OCI-LY7 (cell line): ENCODE measurements around the gene COMP. TPM values are rescaled to one million over a fixed set of nuclear protein-coding genes. Genes with fewer than 3 reads are reported as not detected.

Source experiments
- BruUV-seq: library from RNA; stranded (reverse); fragments of 400-500 nt; replicated peaks from 2 replicates; lab custom pipeline; 2021; lab: Mats Ljungman, UMichigan
- CTCF ChIA-PET: fragments of 300-600 bp; sonication (Branson Sonifier 250); formaldehyde crosslinking; loops from one replicate; lab custom pipeline; 2022; ENCODE audit warnings: antibody characterized with exemption; ENCODE audit not compliant: unreplicated experiment; lab: Charles Lee
- POLR2A ChIA-PET: fragments of 300-600 bp; sonication (Branson Sonifier 250); formaldehyde crosslinking; loops from one replicate; lab custom pipeline; 2022; ENCODE audit warnings: antibody characterized with exemption; lab: Charles Lee
- DNase-seq: peaks from one replicate; pipeline ENCODE4 v3.0.0-alpha.2; 2015; ENCODE audit warnings: low spot score
- H2AFZ ChIP-seq: fragments of 200-600 bp; sonication (generic), shearing (Covaris generic); 2 replicates; pipeline ENCODE4 v1.6.1; 2014; ENCODE audit warnings: mild to moderate bottlenecking, antibody characterized with exemption, low read length, moderate library complexity
- H3K27ac ChIP-seq: fragments of 200-600 bp; sonication (generic); 2 replicates; pipeline ENCODE4 v1.5.1; 2014; ENCODE audit warnings: mixed run types, low read depth, mild to moderate bottlenecking, moderate library complexity, low read length, inconsistent platforms; ENCODE audit not compliant: poor library complexity, severe bottlenecking
- H3K36me3 ChIP-seq: fragments of 200-600 bp; sonication (generic); 2 replicates; pipeline ENCODE4 v1.6.1; 2014; ENCODE audit warnings: mild to moderate bottlenecking, antibody characterized with exemption, low read length, moderate library complexity, mixed read lengths; ENCODE audit not compliant: insufficient read depth
- H3K4me1 ChIP-seq: fragments of 200-600 bp; sonication (generic); 2 replicates; pipeline ENCODE4 v1.5.1; 2014; ENCODE audit warnings: mild to moderate bottlenecking, low read length; ENCODE audit not compliant: insufficient read depth, poor library complexity, severe bottlenecking
- H3K4me2 ChIP-seq: fragments of 200-600 bp; sonication (generic); 2 replicates; pipeline ENCODE4 v1.6.1; 2014; ENCODE audit warnings: mild to moderate bottlenecking, low read length
- H3K4me3 ChIP-seq: fragments of 200-600 bp; sonication (generic); 2 replicates; pipeline ENCODE4 v1.5.1; 2014; ENCODE audit warnings: mild to moderate bottlenecking, low read depth, low read length; ENCODE audit not compliant: poor library complexity, severe bottlenecking
- H3K79me2 ChIP-seq: fragments of 200-600 bp; sonication (generic); 2 replicates; pipeline ENCODE4 v1.6.1; 2016; ENCODE audit warnings: low read depth, mild to moderate bottlenecking, low read length, moderate library complexity, mixed read lengths; ENCODE audit not compliant: insufficient read depth
- H3K9me2 ChIP-seq: fragments of 200-600 bp; sonication (generic); 2 replicates; pipeline ENCODE4 v1.6.1; 2016; ENCODE audit warnings: mild to moderate bottlenecking, low read length, mixed read lengths; ENCODE audit not compliant: insufficient read depth
- H3K9me3 ChIP-seq: fragments of 200-600 bp; sonication (generic); 2 replicates; pipeline ENCODE4 v1.6.1; 2014; ENCODE audit warnings: mild to moderate bottlenecking, mixed run types, low read length, mixed read lengths
- H4K20me1 ChIP-seq: fragments of 200-600 bp; sonication (generic); 2 replicates; pipeline ENCODE4 v1.6.1; 2014; ENCODE audit warnings: mild to moderate bottlenecking, antibody characterized with exemption, low read length, moderate library complexity, mixed read lengths; ENCODE audit not compliant: insufficient read depth
- EZH2phosphoT487 ChIP-seq: fragments of 200-600 bp; sonication (generic); IDR thresholded peaks from 2 replicates; pipeline ENCODE4 v1.6.1; 2018; ENCODE audit warnings: low read depth, borderline replicate concordance, mild to moderate bottlenecking, mixed run types, antibody characterized with exemption, low read length, moderate library complexity, mixed read lengths
- intact Hi-C: fragments of 100-400 bp; cut with micrococcal nuclease; formaldehyde crosslinking; loops from one replicate; pipeline ENCODE4 v1.10.0; 2022; ENCODE audit not compliant: unreplicated experiment
- total RNA-seq, 2 experiments: library from RNA; depleted of rRNA in 1 of 2; stranded (reverse); fragments of >200 nt in 1 of 2; shearing (Covaris generic) in 1 of 2; gene quantifications; 2 replicates each; pipeline ENCODE4 v1.2.3, GENCODE V29; 2014 to 2022
- TF ChIP-seq, protein P1 (sequence below): fragments of 200-600 bp; sonication (generic); conservative IDR thresholded peaks from 2 replicates; pipeline ENCODE4 v1.5.1; 2014; ENCODE audit warnings: mild to moderate bottlenecking, antibody characterized with exemption, low read length, moderate library complexity, mixed read lengths

COMP gene
- total RNA-seq, 2 experiments from 2014 or later: not detected

- no peaks in the 10 kb centered on the region for H3K9me3 ChIP-seq
- CTCF ChIA-PET: no interaction called here
- no peak overlapping the region for H3K4me2 ChIP-seq
- DNase-seq: no peak
- no peaks in the 10 kb centered on the region for H3K36me3 ChIP-seq
- H3K27ac ChIP-seq: no peak overlapping the region
- no peak overlapping the region for H2AFZ ChIP-seq
- no peak for TF ChIP-seq EZH2phosphoT487
- TF ChIP-seq, protein P1, sequence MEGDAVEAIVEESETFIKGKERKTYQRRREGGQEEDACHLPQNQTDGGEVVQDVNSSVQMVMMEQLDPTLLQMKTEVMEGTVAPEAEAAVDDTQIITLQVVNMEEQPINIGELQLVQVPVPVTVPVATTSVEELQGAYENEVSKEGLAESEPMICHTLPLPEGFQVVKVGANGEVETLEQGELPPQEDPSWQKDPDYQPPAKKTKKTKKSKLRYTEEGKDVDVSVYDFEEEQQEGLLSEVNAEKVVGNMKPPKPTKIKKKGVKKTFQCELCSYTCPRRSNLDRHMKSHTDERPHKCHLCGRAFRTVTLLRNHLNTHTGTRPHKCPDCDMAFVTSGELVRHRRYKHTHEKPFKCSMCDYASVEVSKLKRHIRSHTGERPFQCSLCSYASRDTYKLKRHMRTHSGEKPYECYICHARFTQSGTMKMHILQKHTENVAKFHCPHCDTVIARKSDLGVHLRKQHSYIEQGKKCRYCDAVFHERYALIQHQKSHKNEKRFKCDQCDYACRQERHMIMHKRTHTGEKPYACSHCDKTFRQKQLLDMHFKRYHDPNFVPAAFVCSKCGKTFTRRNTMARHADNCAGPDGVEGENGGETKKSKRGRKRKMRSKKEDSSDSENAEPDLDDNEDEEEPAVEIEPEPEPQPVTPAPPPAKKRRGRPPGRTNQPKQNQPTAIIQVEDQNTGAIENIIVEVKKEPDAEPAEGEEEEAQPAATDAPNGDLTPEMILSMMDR: no peak
- no TSS peak for BruUV-seq
- POLR2A ChIA-PET: no interaction called here
- intact Hi-C loops: no loop called here
- no peaks in the 10 kb centered on the region for H3K9me2 ChIP-seq
- no peak overlapping the region for H3K4me3 ChIP-seq
- H3K4me1 ChIP-seq: no peaks in the 10 kb centered on the region
- no peaks in the 10 kb centered on the region for H3K79me2 ChIP-seq
- no peaks in the 10 kb centered on the region for H4K20me1 ChIP-seq
Measured at GRCh38 chr19:18780081-18780480, 11.0 kb downstream of the COMP start.

DNA sequence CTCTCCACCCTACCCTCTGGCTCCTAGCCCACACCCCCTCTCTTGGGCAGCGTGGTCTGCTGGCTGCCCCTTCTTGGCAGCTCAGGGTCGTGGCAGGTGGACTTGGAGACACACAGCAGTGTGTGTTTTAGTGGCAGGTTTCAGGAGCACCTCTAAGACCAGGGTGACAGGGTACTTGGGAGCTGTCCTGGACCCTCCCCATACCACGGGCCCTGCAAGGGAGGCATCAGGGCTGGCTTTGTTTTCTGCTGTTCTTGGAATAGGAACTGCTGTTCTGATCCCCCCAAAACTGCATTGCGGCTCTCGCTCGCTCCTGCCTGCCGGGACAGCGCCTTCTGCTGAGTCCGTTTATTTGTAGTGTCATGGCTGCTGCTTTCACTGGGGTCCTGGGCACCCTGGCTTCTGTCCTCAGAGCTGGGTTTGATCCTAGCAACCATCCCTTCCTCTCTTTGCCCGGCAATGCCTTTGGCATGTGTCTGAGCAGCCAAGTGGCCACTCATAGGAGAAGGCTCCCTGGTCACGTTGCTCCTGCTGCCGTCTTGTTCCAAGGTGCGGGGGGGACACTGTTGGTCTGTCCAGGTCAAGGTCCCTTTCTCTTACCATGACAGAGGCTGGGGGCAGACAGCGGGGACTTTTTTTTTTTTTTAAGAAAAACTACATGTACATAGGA is 12.1 kb downstream of the COMP start:
- CTCF ChIA-PET: no interaction called here
- Histone ChIP-seq H3K9me3 (no peaks in the 10 kb centered on the region), H2AFZ (no peak overlapping the region), H3K36me3 (no peaks in the 10 kb centered on the region), H3K4me2 (no peak overlapping the region), H3K9me2 (no peaks in the 10 kb centered on the region), H3K4me3 (no peak overlapping the region), H4K20me1 (no peaks in the 10 kb centered on the region), H3K4me1 (no peaks in the 10 kb centered on the region), H3K79me2 (no peaks in the 10 kb centered on the region), H3K27ac (no peak overlapping the region)
- POLR2A ChIA-PET: no interaction called here
- TF ChIP-seq, protein P1: no peak
- no peak for TF ChIP-seq EZH2phosphoT487
- DNase-seq: no peak
- intact Hi-C loops: no loop called here
- no TSS peak for BruUV-seq

- H3K4me1 ChIP-seq: no peaks in the 10 kb centered on the region
- no peaks in the 10 kb centered on the region for H3K36me3 ChIP-seq
- H3K9me3 ChIP-seq: no peaks in the 10 kb centered on the region
- no peaks in the 10 kb centered on the region for H3K9me2 ChIP-seq
- no peak for DNase-seq
- H3K79me2 ChIP-seq: no peaks in the 10 kb centered on the region
- H3K27ac ChIP-seq: no peak overlapping the region
- BruUV-seq: no TSS peak
- TF ChIP-seq, protein P1: no peak
- TF ChIP-seq EZH2phosphoT487: no peak
- no peaks in the 10 kb centered on the region for H4K20me1 ChIP-seq
- no peak overlapping the region for H3K4me2 ChIP-seq
- ChIA-PET POLR2A (no interaction called here), CTCF (no interaction called here)
- intact Hi-C loops: no loop called here
- no peak overlapping the region for H3K4me3 ChIP-seq
- H2AFZ ChIP-seq: no peak overlapping the region
Measured at GRCh38 chr19:18778076-18778389, 13.1 kb downstream of the COMP start.
